ENCODE results near the gene NLRP8.
"Not testable (repeated sequence)": the region's sequence is repeated elsewhere in the genome, so short reads cannot be mapped to it uniquely, and the experiment has no call there.

The NLRP8 gene

GRCh38 chr19:55973982-55974381 is 26.4 kb downstream of the NLRP8 start:
- no peak for DNase-seq (ENCODE audit: low read depth, low spot score)

- no peak for DNase-seq (ENCODE audit: low read depth, low spot score)
Observed at GRCh38 chr19:55980415-55980814, 32.8 kb downstream of the NLRP8 start.

- DNase-seq (ENCODE audit: low read depth, low spot score), result no peak
Observed at GRCh38 chr19:55985254-55985653, 37.6 kb downstream of the NLRP8 start.

GRCh38 chr19:55986487-55986886 is 38.9 kb downstream of the NLRP8 start, which contains the start of gene NLRP5:
Gene NLRP5 (plus strand): TSS chr19:55986775.
- no peak for DNase-seq (ENCODE audit: low read depth, low spot score)

- DNase-seq (ENCODE audit: low read depth, low spot score), result no peak
Observed at GRCh38 chr19:55990831-55991230, 43.2 kb downstream of the NLRP8 start.

GRCh38 chr19:55993492-55993891 is 45.9 kb downstream of the NLRP8 start:
- DNase-seq (ENCODE audit: low read depth, low spot score), result no peak

GRCh38 chr19:56014765-56015164 is 67.1 kb downstream of the NLRP8 start:
- no peak for DNase-seq (ENCODE audit: low read depth, low spot score)

- DNase-seq (ENCODE audit: low read depth, low spot score), result no peak
Observed at GRCh38 chr19:56015756-56016155, 68.1 kb downstream of the NLRP8 start.

- DNase-seq (ENCODE audit: low read depth, low spot score), result not testable (repeated sequence)
Observed at GRCh38 chr19:56019325-56019724, 71.7 kb downstream of the NLRP8 start.

- DNase-seq (ENCODE audit: low read depth, low spot score), result not testable (repeated sequence)
Observed at GRCh38 chr19:56020355-56020975, 72.8 kb downstream of the NLRP8 start.

- no peak for DNase-seq (ENCODE audit: low read depth, low spot score)
Observed at GRCh38 chr19:56026769-56027168, 79.1 kb downstream of the NLRP8 start.

All from smooth muscle cell of the brain vasculature (primary cell).